ENCODE results near the gene PDS5B.
A peak's percentile ranks its signal among the peaks of the same experiment; 100 is the strongest.

PDS5B gene

GRCh38 chr13:32731074-32731473 is 144.8 kb downstream of the PDS5B start:
- no peak for DNase-seq

DNA sequence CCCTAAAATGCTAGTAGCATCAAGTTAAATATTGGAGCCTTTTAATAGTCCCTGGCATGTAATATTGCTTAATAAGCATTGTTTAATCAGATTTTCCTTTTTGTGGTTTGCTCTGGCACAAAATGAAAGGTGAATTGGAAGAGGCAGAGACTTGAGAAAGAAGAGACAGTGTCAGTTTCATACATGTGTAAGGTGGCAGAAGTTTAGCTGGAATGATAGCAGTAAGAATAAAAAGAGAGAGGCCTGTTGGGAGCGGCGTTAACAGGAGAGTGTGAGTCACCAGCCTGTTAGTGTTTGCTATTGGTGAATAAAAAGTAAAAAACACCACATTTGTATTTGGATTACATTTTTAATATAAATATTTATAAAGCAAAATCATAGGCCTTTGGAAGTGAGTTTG is 145.3 kb downstream of the PDS5B start:
- no peak for DNase-seq

DNA sequence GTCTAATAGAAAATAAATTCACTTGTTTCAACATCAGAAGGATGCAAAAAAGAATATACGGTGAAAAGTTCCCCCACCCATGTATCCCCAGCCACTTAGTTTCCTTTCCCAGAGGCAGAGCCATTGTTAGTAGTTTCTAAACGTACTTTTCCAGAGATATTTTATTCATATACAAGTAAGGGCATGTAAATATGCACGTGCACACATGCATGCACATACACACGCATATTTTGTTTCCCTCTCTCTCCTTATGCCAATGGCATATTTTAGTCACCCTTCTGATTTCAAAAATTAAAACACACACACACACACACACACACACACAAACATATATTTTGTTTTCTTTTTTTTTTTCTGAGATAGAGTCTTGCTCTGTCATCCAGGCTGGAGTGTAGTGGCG is 147.4 kb downstream of the PDS5B start:
- no peak for DNase-seq

DNA sequence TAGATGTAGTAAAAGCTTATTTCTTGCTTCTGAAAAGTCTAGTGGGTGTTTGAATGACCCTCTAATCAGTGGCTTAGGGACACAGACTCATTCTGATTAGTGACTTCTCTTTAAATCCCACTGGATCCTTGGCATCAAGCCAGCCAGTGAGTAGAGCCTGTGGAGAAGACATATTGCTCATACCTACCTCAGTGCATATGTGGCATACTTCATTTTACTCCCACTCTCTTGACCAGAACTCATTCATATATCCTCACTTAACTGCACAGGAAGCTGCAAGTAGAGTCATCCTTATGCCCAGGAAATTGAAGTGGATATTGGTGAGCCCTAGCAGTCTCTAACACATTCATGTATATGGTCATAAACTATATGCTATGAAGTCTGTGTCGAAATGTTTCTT is 148.3 kb downstream of the PDS5B start:
- peak in 1 of 2 experiments; percentile 3 for DNase-seq

DNA sequence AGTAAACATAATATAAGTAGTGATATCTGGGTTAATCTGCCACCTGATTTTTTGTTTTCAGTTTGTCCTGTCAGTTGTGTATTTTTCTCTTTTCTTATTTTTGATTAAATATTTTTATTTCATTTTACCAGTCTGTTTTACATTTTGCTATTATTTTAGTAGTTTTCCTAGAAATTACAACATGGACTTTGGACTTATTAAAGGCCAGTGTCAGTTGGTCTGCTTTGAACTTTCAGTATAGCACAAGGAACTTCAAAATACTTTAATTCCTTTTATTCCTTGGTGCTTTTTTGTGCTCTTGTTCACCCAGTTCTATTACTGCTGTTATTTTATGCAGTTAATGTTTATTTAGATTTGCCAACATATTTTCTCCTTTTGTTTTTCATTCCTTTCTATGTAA is 149.6 kb downstream of the PDS5B start:
- DNase-seq, result no peak

DNA sequence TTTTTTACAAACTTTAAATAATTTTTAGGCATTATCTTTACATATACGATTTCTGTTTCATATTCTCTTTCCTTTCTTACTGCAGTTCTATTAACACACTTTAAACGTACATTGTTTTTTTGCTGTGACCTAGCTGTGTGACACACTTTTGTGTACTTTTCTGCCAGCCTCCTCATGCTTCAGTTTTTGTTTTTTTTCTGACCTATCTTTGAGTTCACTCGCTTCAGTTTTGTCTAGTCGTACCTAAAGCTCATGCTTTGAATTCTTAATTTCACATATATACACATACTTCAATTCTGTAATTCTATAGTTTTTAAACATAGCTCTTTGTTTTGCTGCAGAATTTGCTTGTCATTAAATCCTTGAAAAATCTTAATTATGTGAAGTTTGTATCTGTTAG is 150.4 kb downstream of the PDS5B start:
- no peak for DNase-seq

GRCh38 chr13:32737111-32737571 is 150.9 kb downstream of the PDS5B start:
- no peak for DNase-seq

DNA sequence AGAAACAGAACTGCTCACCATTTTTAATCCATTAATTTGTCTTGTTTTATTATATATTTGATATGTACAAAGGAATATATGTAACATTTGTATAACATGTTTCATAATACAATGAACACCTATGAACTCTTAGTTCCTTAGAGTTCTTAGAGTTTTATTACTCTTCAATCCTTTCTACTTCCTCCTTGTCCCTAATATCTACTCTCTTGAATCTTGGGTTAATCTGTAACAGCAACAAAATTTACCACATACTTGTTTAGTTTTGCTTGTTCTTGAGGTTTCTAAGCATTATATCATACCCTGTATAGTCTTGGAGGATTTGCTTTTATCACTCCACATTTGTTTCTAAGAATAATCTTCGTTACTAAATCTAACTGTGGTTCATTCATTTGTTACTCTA is 151.4 kb downstream of the PDS5B start:
- no peak for DNase-seq

DNA sequence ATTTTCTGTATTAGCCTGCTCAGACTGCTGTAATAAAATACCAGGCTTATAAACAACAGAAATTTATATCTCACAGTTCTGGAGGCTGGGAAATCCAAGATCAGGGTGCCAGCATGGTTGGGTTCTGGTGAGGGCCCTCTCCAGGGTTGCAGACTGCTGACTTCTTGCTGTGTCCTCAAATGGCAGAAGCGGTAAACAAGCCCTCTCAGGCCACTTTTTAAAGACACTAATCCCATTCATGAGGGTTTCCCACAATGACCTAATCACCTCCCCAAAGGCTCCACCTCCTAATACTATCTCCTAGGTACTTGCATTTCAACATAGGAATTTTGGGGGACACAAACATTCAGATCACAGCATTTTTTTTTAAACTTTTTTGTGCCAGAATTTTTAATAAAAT is 159.3 kb downstream of the PDS5B start:
- DNase-seq, result no peak

DNA sequence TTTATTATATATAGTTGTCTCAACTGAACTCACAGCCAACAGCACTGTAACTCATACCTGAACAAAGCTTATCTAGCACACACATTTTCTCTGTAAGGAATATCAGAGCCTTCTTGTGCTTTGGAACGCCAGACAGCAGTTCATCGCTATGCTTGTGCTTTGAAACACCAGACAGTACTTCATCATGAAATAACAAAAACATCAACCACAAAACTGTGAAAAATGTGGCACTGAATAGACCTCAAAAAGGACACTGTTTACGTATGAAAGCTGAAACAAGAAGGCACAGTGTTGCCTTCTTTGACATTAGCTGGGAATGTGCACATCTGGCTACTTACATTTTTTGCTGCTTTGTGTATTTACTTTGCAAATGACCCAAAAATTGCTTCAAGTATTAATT is 160.2 kb downstream of the PDS5B start:
- no peak for DNase-seq

DNA sequence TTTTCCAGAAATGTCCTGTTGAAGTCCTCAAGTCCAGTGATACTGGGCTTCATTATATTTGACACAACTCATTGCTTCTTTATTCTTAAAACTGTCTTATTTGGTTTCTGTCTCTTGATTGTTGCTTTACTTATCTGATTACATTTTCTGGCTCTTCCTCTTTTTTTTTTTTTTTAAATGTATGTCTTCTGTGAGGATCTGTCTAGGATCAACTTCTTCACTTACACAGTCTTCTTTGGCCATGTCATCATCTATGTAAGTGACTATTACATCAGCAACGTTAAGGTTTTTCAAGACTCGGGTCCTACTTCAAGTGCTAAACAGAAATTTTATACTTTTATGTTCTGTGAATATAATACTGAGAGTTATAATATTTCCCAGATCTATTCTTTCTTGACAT is 162.1 kb downstream of the PDS5B start:
- no peak for DNase-seq

DNA sequence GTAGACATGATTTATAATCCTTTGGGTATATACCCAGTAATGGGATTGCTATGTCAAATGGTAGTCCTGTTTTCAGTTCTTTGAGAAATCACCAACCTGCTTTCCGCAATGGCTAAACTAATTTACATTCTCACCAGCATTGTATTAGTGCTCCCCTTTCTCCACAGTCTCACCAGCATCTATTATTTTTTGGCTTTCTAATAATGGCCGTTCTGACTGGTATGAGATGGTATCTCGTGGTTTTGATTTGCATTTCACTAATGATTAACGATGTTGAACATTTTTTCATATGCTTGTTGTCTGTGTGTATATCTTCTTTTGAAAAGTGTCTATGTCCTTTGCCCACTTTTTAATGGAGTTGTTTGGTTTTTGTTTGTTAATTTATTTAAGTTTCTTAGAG is 165.1 kb downstream of the PDS5B start:
- no peak for DNase-seq

DNA sequence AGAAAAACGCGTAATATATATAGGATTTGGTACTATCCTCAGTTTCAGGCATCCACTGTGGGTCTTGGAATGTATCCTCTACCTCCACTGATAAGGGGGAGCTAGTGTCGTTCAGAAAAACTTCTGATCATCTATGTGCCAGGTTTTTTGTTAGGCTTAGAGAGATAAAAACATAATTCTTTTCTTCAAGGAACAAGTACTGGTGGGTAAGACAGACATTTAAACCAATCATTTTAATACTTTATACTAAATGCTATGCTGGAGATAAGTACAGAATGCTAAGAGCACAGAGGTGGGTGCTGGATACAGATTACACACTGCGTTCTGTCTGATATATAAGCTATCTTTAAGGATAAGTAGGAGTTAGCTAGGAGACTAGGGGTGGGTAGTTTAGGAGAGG is 166.1 kb downstream of the PDS5B start:
- DNase-seq, result no peak

- no peak for DNase-seq
These were observed 166.8 kb downstream of the PDS5B start for GRCh38 chr13:32752997-32753606.

- DNase-seq, result no peak
These were observed 167.9 kb downstream of the PDS5B start for GRCh38 chr13:32754179-32754578.

- no peak for DNase-seq
These were observed 172.9 kb downstream of the PDS5B start for GRCh38 chr13:32759152-32759551.

- no peak for DNase-seq
These were observed 175.2 kb downstream of the PDS5B start for GRCh38 chr13:32761472-32761871.

- DNase-seq, result no peak
These were observed 192.9 kb downstream of the PDS5B start for GRCh38 chr13:32779119-32779518.

GRCh38 chr13:32781906-32782305 is 195.7 kb downstream of the PDS5B start:
- DNase-seq, result no peak

DNA sequence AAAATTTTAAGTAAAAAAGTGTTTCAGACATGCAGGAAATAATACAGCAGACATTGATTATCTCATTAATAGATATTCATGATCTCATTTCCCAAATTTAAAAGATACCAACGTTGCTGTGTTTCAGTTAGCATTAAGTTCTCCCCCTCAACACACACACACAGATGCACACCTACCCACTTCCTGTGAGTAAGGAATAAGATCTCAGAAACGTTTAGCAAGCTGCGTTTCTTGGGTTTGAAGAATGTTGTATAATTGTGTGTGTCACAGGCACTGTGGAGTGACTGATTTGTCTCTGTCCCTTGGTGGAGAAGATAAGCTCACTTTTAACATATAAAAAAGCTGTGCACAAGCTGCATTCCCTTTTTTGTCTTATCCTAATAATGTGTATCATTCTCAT is 196.8 kb downstream of the PDS5B start:
- DNase-seq, result no peak

GRCh38 chr13:32790731-32791130 is 204.5 kb downstream of the PDS5B start:
- no peak for DNase-seq

GRCh38 chr13:32791545-32792172 is 205.4 kb downstream of the PDS5B start:
- DNase-seq, result no peak

- no peak for DNase-seq
These were observed 210.5 kb downstream of the PDS5B start for GRCh38 chr13:32796754-32797153.

GRCh38 chr13:32802159-32802558 is 215.9 kb downstream of the PDS5B start:
- DNase-seq, result no peak

DNA sequence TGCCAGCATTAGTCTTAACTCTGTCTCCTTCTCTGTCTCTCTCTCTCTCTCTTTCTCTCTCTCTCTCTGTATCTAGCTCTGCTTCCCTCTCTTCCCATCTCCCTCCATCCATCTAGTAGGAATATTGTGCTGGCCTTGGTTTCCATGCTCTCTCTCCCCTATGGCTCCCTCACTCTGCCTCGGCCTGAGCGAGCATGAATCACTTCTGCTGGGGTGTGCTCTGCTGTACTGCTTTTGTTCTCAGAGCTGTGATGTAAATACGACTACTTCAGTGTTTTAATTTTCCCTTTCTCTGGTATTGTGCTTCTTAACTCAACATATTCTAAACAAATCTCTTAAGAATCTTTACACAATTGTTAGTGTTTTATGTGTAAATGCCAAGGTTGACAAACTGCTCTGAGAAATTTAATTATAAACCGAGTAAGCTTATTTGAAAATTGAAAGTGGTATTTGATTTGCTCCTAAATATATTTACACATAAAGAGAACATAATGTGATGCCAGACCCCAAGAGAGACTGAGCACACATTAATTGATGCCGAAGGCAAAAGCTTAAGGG is 218.5 kb downstream of the PDS5B start:
- no peak for DNase-seq

Measured in SHP77 (cell line).